Umbilical cord (tissue), 2 donors: Measurements from ENCODE around the gene B3GALT6. TPM values are rescaled to one million over a fixed set of nuclear protein-coding genes. Genes with fewer than 3 reads are reported as not detected.

Experiments used
- DNase-seq: peaks from one replicate; pipeline ENCODE4 v3.0.0-alpha.2; 2015; ENCODE audit warnings: low spot score
- total RNA-seq: library from RNA; depleted of rRNA; stranded (reverse); fragments of >200 nt; gene quantifications from one replicate; pipeline ENCODE4 v1.2.3, GENCODE V29; 2014; ENCODE audit warnings: low replicate concordance; ENCODE audit not compliant: insufficient read depth

B3GALT6 gene
- total RNA-seq, 1 donor from 2014 or later = 15.4 TPM

DNA sequence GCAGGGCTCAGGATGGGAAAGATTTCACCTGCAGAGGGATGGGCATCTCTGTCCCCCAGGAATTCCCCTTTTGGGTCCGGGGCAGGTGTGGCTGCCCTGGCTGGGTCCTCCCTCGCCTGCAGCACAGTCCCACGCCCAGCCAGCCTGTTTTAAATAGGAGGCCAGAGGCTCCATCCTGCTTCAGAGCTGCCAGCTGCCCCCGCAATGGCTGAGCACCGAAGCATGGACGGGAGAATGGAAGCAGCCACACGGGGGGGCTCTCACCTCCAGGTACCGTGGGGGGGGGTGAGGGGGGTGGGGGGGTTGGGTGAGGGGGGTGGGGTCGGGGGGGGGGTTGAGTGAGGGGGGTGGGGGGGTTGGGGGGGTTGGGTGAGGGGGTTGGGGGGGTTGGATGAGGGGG lies 51.8 kb downstream of the B3GALT6 start:
- DNase-seq = no peak

Other genes starting within 250 kb of the B3GALT6 start
- 40.2 TPM for gene HES4, start 232.1 kb upstream of the B3GALT6 start, total RNA-seq
- gene ISG15, start 218.7 kb upstream of the B3GALT6 start, total RNA-seq = 54.9 TPM
- gene AGRN, start 212.1 kb upstream of the B3GALT6 start, total RNA-seq = 68.4 TPM
- gene RNF223, start 157.9 kb upstream of the B3GALT6 start, total RNA-seq = 1.9 TPM
- gene C1orf159, start 116.1 kb upstream of the B3GALT6 start, total RNA-seq = 7.7 TPM
- not detected for gene TTLL10, start 58.4 kb upstream of the B3GALT6 start, total RNA-seq
- gene TNFRSF18, start 25.6 kb upstream of the B3GALT6 start, total RNA-seq = not detected
- not detected for gene TNFRSF4, start 18.1 kb upstream of the B3GALT6 start, total RNA-seq
- 54.2 TPM for gene SDF4, start 236 bp upstream of the B3GALT6 start, total RNA-seq
- not detected for gene C1QTNF12, start 14.5 kb downstream of the B3GALT6 start, total RNA-seq
- gene UBE2J2, start 41.6 kb downstream of the B3GALT6 start, total RNA-seq = 22.9 TPM
- 0.72 TPM for gene SCNN1D, start 48.2 kb downstream of the B3GALT6 start, total RNA-seq
- gene ACAP3, start 75.7 kb downstream of the B3GALT6 start, total RNA-seq = 49.6 TPM
- 4.6 TPM for gene PUSL1, start 76.4 kb downstream of the B3GALT6 start, total RNA-seq
- 42.4 TPM for gene INTS11, start 92.4 kb downstream of the B3GALT6 start, total RNA-seq
- 3.4 TPM for gene CPTP, start 92.6 kb downstream of the B3GALT6 start, total RNA-seq
- gene TAS1R3, start 99.0 kb downstream of the B3GALT6 start, total RNA-seq = 0.24 TPM
- 72.9 TPM for gene DVL1, start 117.2 kb downstream of the B3GALT6 start, total RNA-seq
- gene MXRA8, start 126.3 kb downstream of the B3GALT6 start, total RNA-seq = 196 TPM
- 46.9 TPM for gene AURKAIP1, start 143.0 kb downstream of the B3GALT6 start, total RNA-seq
- gene CCNL2, start 167.1 kb downstream of the B3GALT6 start, total RNA-seq = 106 TPM
- 68.4 TPM for gene MRPL20, start 175.1 kb downstream of the B3GALT6 start, total RNA-seq
- gene ANKRD65, start 189.0 kb downstream of the B3GALT6 start, total RNA-seq = 1.7 TPM
- gene VWA1, start 203.5 kb downstream of the B3GALT6 start, total RNA-seq = 58.7 TPM
- gene ATAD3C, start 217.5 kb downstream of the B3GALT6 start, total RNA-seq = 1.2 TPM
- gene ATAD3B, start 239.5 kb downstream of the B3GALT6 start, total RNA-seq = 8.2 TPM